ENCODE data around the gene C1orf198.

C1orf198 gene, protein sequence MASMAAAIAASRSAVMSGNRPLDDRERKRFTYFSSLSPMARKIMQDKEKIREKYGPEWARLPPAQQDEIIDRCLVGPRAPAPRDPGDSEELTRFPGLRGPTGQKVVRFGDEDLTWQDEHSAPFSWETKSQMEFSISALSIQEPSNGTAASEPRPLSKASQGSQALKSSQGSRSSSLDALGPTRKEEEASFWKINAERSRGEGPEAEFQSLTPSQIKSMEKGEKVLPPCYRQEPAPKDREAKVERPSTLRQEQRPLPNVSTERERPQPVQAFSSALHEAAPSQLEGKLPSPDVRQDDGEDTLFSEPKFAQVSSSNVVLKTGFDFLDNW

DNA sequence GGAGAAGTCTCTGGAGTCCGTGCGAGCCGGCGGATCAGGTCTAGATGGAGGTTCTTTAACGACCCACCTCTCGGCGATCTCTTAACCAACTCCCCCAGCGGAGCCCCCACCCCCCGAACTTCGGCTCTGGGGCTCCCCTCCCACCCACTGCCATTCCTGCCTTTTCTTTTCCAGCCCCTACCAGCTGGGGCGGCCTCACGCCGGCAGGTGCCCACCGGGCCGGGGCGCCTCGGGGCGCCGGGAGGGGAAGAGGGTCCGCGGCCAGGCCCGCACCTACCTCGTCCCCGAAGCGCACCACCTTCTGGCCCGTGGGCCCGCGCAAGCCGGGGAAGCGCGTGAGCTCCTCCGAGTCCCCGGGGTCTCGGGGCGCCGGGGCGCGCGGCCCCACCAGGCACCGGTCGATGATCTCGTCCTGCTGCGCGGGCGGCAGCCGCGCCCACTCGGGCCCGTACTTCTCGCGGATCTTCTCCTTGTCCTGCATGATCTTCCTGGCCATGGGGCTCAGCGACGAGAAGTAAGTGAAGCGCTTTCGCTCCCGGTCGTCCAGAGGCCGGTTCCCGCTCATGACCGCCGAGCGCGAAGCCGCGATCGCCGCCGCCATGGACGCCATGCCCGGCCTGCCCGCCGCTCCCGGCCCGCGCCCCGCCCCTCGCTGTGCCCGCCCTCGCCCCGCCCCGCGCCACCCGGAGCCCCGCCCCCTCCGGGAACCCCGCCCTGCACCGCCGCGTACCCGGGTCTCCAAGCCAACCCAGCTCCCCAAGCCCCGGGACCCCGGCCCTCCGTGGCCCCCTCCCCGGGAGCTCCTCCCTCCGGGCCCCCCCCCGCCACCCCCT is at the start of gene C1orf198:
Gene C1orf198, minus strand, starts transcription at position 619 of the 833 bp plus-strand sequence. Its CDS starts 9 bp downstream, at position 610.
- DNase-seq = peak; percentile 84

DNA sequence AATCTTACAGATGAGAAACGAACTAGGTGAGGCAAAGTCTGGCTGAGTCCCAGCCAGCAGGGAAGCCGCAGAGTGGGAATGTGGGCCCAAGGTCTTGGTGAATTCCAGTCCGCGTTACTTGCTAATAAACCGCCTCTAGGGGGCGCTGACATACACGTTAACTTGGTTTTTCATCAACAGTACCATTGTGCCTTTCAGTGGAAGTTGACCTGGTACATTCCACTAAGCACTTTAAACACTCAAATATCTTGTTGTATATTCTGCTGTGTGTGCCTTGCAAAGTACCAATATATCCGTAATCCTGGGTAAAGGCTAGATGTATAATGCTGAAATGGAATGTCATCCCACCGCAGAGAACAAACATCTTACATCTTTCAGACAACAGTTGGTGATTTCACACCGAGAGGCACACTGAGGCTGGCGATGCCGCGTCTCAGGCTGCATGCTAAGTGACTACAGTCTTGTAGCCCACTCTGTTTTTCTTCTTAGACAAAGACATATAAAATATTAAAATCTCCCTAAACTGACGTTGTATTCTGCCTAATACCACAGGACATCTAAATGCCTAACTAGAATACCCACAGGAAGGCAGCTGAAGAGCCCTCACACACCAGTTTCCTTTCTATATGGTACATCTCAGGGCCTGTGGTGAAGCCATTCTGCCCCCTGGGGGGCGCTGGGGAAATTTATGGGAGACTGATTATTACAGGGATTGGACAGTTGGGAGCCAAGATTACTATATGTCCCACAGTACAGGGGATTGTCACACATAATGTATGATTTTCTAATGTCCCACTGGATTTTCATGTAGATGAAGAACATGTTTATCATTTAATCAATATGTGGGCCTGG is 49.2 kb upstream of the C1orf198 start:
- peak; percentile 77 for DNase-seq

DNA sequence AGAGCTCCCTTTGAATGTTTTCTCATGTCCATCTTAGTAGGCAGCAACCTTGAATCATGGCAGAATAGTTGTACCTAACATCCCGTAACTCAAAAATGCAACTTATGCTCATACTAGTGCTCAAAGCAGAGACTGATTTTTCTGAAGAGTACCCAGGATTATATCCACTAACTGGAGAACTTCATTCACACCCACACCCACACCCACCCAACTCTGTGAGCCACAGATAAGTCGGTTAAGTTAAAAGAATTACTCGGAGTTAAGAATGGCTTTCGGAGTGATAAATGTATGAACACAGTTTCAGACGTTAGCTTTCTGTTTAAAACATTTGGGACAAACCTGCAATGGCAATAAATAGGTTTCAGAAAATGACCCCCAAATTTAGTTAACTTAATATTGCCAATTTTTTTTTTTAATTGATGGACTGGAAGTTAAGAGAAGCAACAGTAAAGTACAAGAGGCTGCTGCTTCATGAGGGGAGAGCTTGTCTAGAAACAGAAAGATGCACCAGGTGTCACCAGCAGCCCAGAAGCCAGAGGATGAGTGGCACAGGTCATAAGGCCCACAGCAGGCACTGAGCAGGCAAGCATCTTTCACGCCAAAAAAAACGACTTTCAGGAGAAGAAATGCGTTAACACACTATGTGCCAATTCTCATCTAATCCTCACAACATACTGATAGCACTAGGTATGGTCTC is 48.4 kb upstream of the C1orf198 start:
- DNase-seq = no peak

DNA sequence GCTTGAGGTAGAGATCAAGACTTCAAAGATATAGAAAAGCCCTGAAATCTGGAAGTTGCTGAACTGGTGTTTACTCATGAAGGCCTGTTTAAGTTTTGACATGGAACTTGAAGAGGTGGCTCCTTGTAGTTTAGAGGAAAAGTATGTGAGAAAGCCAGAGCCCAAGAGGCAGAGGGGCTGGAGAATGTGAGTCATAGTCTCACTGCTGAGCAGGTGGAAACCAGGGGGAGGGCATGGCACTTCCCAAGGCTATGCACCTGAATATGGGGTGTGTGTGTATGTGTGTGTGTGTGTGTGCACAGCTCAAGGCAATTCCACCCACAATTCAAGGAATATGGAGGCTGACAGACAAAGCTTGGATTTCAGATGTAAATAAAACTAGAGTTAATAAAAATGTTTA is 46.8 kb upstream of the C1orf198 start:
- no peak for DNase-seq

DNA sequence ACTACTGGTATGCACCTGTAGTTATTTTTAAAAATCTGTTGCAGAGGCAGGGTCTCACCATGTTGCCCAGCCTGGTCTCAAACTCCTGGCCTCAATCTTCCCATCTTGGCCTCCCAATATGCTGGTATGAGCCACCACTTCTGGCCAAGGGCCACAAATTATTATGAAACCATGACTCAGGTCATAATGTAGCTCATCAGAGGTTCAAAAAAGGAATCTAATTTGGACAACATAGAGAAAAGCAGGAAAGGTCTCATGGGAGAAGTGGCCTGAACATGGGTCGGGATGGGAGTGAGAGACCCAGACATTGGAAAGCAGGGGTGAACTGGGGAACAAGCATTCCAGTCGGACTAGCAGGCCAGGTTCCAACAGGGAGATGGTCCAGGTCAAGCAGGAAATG is 45.2 kb upstream of the C1orf198 start:
- DNase-seq = no peak

DNA sequence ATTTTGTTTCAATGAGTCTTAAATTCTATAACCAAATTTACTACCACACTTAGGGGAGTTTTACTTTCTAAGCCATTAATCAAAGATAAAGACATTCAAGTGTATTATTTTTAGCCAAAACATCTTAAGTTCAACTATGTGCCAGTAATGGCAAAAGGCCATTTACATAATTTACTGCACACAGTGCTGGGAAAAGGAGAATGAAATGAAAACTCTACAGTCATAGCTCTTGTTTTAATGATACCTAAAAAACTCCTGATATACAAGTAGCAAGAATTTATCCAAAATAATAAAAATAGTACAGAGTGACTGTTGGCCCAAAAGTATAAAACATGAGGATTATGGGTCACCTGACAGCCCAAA is 42.4 kb upstream of the C1orf198 start:
- DNase-seq = no peak

DNA sequence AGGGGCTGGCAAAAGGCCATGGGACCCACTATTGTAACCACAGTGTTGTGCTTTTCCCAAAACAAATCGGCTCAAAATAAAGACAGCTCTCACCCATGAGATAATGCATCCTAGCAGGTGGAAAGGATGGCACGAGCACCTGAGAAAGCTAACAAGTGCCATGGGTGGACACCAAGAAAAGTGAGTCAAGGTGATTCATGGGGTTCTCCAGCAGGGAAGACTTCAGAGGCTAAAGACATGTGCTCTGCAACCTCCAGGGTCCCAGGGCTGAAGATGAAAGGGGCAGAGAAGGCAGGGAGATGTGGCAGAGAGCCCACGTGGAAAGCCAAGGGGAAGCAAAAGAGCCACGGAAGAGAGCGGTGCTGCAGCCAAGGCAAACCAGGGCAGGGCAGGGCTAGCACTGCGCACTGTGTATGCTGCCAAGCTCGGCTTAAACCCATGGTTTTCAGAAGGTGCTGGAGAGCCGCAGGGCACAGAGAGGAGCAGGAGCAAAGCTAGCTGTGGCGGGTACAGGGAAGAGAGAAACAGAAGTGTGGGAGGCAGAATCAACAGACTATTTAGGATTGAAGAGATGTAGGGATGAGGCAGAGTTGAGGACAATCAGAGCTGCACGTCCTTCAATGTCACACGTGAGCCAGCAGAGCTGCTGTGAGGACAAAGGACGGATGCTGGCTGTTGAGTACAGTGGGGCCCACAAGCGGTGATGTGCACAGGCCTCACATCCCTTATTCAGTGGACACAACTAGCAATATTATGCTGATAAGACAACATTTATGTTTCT is 41.8 kb upstream of the C1orf198 start:
- DNase-seq = no peak

DNA sequence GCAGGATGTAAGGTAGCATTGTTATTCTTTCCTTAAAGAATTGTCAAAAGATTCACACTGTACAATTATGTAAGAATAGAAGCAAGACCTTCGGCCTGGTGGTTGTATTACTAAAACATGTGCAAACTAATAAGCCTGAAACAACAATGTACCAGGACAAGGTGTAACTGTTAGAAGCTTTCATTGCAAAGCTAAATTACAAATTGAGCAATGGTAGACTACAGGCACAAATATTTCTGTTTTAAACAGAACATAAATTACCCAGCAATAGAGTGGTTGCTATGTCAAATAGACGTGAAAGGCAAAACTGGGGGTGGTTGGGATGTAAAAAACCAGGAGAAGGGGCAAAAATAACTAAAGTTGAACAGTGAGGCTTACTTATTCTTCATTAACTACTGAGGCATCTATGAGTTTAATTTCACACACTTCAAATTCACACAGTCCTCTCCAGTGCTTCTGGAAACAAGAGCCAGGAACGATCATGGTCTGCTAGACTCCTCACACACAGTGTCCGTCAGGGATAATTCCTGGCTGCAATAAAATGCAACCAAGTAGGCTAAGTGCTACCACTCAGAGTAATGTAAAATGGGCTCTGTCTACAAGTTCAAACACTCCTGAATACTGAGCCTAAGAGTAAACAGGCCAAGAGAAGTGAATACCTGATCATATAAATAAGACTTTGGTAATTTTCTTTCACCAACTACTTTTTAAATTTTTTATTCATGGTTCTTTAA is 39.3 kb upstream of the C1orf198 start:
- DNase-seq = no peak

DNA sequence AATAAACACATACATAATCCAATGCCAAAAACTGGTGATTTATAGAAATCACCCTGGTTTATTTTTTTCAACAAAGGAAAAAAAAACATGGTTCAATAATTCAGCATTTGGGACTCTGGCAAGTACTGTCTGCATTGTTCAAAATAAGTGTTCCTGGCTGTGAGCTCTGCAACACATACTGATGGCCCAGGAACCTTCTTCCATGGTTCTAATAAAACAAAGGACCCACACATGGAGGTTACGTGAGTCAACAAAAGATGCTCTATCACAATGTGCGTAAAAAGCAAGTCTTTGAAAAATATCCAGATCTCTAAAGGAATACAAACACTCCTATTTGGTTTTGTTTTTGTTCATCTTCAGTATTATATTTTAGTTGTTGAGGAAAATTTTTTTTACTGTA is 37.9 kb upstream of the C1orf198 start:
- DNase-seq = no peak

DNA sequence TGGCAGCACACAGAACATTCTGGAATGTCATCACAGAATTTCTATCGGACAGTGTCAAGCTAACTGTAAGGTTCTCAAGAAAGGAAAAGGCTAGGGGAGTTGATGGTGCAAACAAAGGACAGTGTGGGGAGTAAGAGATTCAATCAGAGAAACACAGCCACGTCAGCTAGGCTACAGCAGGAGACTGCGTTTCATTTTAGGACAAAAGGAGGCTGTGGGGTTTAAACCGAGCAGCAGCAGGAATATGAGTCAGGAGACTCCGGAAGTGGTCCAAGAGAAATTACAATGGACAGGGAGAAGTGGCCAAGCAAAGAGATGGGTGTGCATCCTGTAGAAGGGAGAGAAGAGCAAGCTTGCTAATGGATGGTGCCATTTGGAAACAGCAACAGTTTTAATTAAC is 37.4 kb upstream of the C1orf198 start:
- no peak for DNase-seq

DNA sequence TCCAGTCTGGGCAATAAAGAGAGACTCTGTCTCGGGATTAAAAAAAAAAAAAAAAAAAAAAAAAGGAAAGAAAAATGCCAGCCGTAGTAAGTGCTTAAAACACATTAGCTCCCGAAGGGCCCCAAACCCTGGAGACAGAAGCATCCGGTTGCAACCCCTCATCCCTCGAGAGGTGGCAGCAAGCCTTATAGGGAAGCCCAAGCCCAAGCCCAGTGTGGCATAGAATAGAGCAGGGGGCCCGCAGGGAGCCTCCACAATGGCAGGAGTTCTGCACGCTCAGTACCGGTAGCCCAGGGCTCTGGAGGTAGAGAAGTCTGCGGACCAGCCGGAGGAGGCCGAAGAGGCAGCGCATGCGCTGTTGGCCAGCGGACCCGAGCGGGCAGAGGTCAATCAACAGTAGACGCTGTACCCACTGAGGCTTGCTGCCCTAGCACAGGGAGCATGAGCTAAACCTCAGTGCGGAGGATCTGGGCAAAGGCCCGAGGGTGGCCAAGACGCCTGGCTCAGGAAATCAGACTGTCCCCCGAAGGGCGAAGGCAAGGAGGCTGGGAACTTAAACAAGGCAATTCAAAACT is 34.1 kb upstream of the C1orf198 start:
- DNase-seq = no peak

DNA sequence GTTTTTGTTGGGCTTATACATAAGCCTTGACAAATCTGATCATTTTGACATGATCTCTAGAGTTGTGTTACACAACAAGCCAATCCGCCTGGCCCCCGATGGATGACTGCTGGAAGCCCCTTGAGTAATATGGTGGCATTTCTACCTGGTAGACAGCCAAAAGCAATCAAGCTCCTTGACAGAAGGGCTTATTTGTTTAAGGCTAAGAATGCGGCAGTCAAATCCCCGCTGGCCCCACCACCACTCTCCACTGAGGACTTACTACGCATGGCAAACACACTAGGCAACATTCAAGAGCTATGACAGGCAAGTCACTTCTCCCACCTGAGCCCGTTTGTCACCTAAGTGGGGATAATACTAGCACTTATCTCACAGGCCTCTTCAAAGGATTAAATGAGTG is 33.4 kb upstream of the C1orf198 start:
- no peak for DNase-seq

DNA sequence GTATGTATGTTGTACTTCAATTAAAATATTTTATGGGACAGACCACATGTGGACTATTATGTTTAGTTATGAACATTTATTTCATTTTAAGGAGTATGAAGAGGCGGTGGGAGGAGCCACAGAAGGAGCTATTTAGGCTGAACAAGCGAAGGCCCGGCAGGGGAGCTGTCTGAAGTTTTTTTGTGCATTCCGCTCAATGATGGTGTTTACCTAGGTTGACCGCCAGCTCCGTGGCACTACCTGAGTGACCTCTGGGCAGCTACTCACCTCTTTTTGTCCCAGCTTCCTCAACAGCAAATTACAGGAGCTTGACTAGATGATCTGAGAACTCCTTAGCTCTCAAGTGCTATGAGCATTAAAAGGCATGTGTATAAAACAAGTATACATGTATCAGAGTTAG is 32.7 kb upstream of the C1orf198 start:
- DNase-seq = no peak

DNA sequence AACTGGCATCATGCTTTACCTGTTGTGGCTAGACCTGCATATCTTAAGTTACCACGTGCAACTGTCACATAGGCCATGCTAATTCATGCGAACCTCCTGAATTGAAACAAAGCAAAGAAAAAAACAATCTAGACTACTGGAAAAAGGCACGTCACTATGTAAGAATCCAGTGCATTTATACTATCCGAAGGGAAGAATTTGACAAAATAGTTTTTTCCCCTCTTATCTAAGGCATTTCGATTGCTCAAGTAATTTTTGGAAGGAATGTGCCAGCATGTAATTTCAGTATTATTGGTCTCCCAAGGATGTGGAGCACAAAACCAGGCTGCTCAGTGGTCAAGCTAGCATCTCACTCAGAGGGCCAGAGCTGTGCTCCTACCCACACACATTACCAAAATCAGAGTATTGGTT is 31.5 kb upstream of the C1orf198 start:
- DNase-seq = no peak

DNA sequence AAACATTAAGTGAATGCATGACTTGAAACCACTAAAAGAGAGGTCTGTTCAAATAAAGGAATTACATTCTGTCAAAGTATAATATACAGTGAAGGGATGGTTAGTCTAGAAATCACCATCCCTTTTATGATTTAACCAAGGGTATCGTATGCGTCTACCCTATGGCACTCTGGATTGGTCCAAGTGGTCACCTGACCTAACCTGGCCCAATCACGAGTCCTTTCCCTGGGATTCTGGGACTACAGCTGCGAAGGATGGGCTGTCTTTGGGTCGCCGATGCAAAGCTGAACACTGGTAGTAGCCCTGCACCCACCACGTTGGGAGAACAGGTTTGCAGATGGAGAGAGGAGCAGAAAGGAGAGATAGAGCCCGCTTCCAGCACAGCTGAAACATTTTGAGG is 30.4 kb upstream of the C1orf198 start:
- no peak for DNase-seq

DNA sequence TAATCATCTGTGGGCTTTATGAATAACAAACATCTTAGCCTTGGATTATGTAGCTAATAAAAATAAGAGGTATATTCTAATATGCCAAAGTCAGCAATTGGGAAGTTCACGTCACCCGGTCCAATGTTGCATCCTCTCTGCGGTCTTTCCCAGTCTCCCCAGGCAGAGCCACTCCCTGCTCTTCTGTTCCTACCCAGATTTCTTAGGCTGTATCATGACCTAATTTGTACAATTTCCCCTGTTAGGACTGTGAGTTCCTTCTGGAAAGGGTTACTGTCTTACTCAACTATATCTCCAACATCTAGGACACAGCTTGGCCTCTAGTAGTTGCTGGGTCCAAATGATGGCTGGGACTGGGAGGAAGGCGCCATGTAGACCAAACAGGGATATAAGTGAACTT is 29.8 kb upstream of the C1orf198 start:
- DNase-seq = no peak

DNA sequence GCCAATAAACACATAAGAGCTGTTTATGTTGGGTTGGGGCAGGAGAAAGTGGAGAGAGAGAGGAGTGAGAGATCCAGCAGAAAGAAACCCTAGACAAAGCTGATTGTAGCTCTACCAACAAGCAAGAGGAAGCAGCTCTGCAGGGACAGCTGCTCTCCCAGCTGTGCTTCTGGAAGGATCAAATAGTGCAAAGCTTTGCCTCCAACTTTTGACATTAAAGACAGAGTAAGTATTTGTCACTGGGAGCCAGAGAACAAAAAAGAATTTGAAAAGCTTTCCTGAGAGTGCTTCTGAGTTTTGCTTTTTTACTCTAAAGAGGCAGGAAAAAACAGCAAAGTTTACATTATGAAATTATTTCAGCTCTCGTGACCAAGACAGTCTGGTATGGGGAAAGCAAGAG is 28.5 kb upstream of the C1orf198 start:
- DNase-seq = no peak

DNA sequence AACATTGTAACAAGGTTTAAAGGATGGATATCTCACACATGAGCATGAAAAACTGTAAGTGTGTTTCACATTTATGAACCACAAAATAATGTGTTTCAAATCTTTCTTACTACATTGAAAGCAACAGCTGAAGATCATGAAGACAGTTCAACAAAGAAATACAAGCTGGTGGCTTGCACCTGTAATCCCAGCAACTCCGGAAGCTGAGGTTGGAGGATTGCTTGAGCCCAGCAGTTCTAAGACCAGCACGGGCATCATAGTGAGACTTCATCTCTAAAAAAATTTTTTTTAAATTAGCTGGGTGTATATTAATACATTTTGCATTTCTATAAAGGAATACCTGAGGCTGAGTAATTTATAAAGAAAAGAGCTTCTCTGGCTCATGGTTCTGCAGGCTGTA is 27.1 kb upstream of the C1orf198 start:
- no peak for DNase-seq

DNA sequence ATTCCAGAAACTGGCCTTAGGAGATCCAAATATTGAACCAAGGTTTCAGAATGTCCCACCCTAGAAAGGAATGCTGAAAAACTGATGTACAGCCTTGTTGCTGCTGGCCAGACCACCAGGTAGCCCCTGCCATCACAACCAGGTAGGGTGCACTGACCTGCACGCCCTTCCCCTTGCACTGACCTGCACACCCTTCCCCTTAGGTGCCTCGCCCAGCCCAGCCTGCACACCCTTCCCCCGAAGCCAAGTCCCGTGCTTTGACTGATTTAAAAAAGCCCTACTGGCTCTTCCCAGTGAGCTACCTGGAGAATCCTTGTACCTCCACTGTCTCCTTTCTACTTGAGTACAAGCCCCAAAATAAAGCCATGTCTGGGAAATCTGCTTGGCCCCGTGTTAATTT is 26.3 kb upstream of the C1orf198 start:
- DNase-seq = no peak

DNA sequence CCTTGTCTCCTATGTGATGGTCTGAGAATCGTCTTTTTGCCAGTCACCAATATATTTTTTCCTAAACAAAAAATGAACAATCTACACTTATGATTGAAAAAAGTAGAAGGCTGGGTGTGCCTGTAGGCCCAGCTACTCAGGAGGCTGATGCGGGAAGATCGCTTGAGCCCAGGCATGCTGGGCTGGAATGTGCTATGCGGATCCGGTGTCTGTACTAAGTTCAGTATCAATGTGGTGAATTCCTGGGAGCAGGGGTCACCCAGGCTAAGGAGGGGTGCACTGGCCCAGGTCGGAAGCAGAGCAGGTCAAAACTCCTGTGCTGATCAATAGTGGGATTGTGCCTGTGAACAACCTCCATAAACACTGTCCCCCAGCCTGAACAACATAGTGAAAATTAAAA is 25.7 kb upstream of the C1orf198 start:
- DNase-seq = no peak

DNA sequence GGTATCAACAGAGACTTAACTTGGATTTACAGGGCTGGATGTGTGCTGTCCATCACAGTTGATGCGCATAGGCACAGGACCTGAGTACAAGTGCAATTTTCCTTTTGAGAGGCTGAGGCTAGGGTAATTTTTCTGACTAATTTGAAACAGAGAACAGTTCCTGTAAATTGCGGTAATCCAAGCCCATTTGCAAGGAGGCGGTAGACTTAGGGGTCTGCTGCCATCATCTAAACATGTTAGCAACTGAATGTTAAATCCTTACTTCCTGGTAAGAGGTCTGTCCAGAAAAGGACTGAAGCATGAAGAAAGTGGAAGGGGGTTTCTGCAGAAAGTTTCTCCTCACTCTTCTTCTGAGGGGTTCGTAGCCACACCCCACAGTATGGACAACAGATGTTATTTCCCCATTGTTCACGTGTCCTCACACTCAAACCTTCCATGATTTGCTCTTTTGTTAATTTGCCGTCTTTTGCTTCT is 23.7 kb upstream of the C1orf198 start:
- DNase-seq = no peak

Data from activated CD4-positive, alpha-beta T cell treated with anti-CD3 and anti-CD28 coated beads, Interleukin-2, Interleukin-6, amounts not matched to agents 100 ng/mL and 50 ng/mL, durations not matched to agents 16 hours and 8 hours (primary cell).